CD4-positive, CD25-positive, alpha-beta regulatory T cell (primary cell): Measurements from ENCODE around the gene PCCA. TPM values are rescaled to one million over a fixed set of nuclear protein-coding genes. Genes with fewer than 3 reads are reported as not detected.
"Not testable (repeated sequence)": the region's sequence is repeated elsewhere in the genome, so short reads cannot be mapped to it uniquely, and the experiment has no call there.

Source experiments
- ATAC-seq, 2 donors: fragments of 150-1000 bp; cut with Tn5 transposase; one replicate each; pipeline ENCODE4 v1.10.0; 2021; ENCODE audit warnings: low read depth in 2 of 2, moderate number of reproducible peaks in 2 of 2, moderate library complexity in 1 of 2
- DNase-seq, 3 donors: peaks; one replicate each; pipeline versions ENCODE4 v3.0.0 to v3.0.0-alpha.2; 2012 to 2022; ENCODE audit warnings: mixed read lengths in 1 of 3
- H3K27ac ChIP-seq: one replicate; pipeline ENCODE4 v1.7.0; 2013; ENCODE audit warnings: mild to moderate bottlenecking, low read length; ENCODE audit not compliant: insufficient read depth, poor library complexity, severe bottlenecking
- H3K27me3 ChIP-seq: one replicate; pipeline ENCODE4 v1.7.0; 2013; ENCODE audit warnings: low read length; ENCODE audit not compliant: control insufficient read depth, insufficient read depth
- H3K36me3 ChIP-seq: one replicate; pipeline ENCODE4 v1.7.0; 2013; ENCODE audit warnings: mild to moderate bottlenecking, low read length, moderate library complexity; ENCODE audit not compliant: control insufficient read depth, insufficient read depth
- H3K4me1 ChIP-seq: 2 replicates; pipeline ENCODE4 v1.7.0; 2013; ENCODE audit warnings: mild to moderate bottlenecking, low read length; ENCODE audit not compliant: insufficient read depth, control insufficient read depth, poor library complexity, severe bottlenecking
- H3K4me3 ChIP-seq: one replicate; pipeline ENCODE4 v1.7.0; 2013; ENCODE audit warnings: low read depth, mild to moderate bottlenecking, low read length, moderate library complexity
- H3K9me3 ChIP-seq, 2 experiments: 1 replicate in 1 of 2; 2 replicates in 1 of 2; pipeline ENCODE4 v1.7.0; 2013; ENCODE audit warnings: low read length in 2 of 2, mild to moderate bottlenecking in 1 of 2, moderate library complexity in 1 of 2; ENCODE audit not compliant: control insufficient read depth in 2 of 2
- H3K27ac Mint-ChIP-seq, 3 donors: one replicate each; pipeline ENCODE4 v1.8.0; 2020 to 2022; ENCODE audit warnings: mild to moderate bottlenecking in 3 of 3, mixed read lengths in 3 of 3, moderate library complexity in 2 of 3
- H3K27me3 Mint-ChIP-seq: one replicate; pipeline ENCODE4 v1.8.0; 2022; ENCODE audit warnings: mild to moderate bottlenecking, mixed read lengths
- H3K36me3 Mint-ChIP-seq: one replicate; pipeline ENCODE4 v1.8.0; 2020; ENCODE audit warnings: mixed read lengths
- H3K4me1 Mint-ChIP-seq, 4 donors: one replicate each; pipeline ENCODE4 v1.8.0; 2020 to 2022; ENCODE audit warnings: mixed read lengths in 4 of 4, mild to moderate bottlenecking in 1 of 4
- H3K4me3 Mint-ChIP-seq, 4 donors: one replicate each; pipeline ENCODE4 v1.8.0; 2020 to 2022; ENCODE audit warnings: mild to moderate bottlenecking in 4 of 4, mixed read lengths in 4 of 4, moderate library complexity in 3 of 4
- H3K9me3 Mint-ChIP-seq, 7 donors: one replicate each; pipeline ENCODE4 v1.8.0; 2020 to 2022; ENCODE audit warnings: mixed read lengths in 7 of 7, mild to moderate bottlenecking in 3 of 7, moderate library complexity in 2 of 7
- polyA plus RNA-seq, 4 donors: library from polyadenylated mRNA; unstranded; fragments of 300-500 nt; fragmentation: Illumina TruSeq; gene quantifications; one replicate each; pipeline ENCODE4 v1.2.3, GENCODE V29; 2021
- total RNA-seq: library from RNA; stranded (reverse); gene quantifications from one replicate; pipeline ENCODE4 v1.2.3, GENCODE V29; 2022

PCCA gene
- total and polyA plus RNA-seq, 5 donors from 2014 or later, result 8.0 to 14.8 (median 10.4) TPM

- H3K4me1 ChIP-seq, result peaks cover 10% of the 10 kb centered on the region
- no peaks in the 10 kb centered on the region for H3K9me3 ChIP-seq
- H3K9me3 Mint-ChIP-seq, result no peaks in the 10 kb centered on the region
- no peak overlapping the region for H3K27ac Mint-ChIP-seq
- H3K4me1 Mint-ChIP-seq, result peaks cover 4 to 16% (median 10%) of the 10 kb centered on the region in 4 donors
- H3K36me3 ChIP-seq, result no peaks in the 10 kb centered on the region
- no peak for ATAC-seq
- H3K4me3 Mint-ChIP-seq, result no peak overlapping the region
- H3K27me3 Mint-ChIP-seq, result no peaks in the 10 kb centered on the region
- peaks cover 7% of the 10 kb centered on the region for H3K36me3 Mint-ChIP-seq
- H3K27ac ChIP-seq, result no peak overlapping the region
- no peaks in the 10 kb centered on the region for H3K27me3 ChIP-seq
- DNase-seq, result no peak
- H3K4me3 ChIP-seq, result no peak overlapping the region
Measured at GRCh38 chr13:100523411-100523810, 434.5 kb downstream of the PCCA start.

- DNase-seq (no peak), ATAC-seq (no peak)
- H3K4me1 ChIP-seq, result peaks cover 10% of the 10 kb centered on the region
- no peaks in the 10 kb centered on the region for H3K27me3 ChIP-seq
- H3K27ac ChIP-seq, result no peak overlapping the region
- H3K4me3 ChIP-seq, result no peak overlapping the region
- H3K9me3 ChIP-seq, result no peaks in the 10 kb centered on the region
- Mint-ChIP-seq H3K4me1 (peaks cover 4 to 15% (median 8%) of the 10 kb centered on the region in 4 donors), H3K27ac (no peak overlapping the region), H3K9me3 (no peaks in the 10 kb centered on the region), H3K27me3 (no peaks in the 10 kb centered on the region), H3K4me3 (no peak overlapping the region), H3K36me3 (peaks cover 11% of the 10 kb centered on the region)
- H3K36me3 ChIP-seq, result no peaks in the 10 kb centered on the region
Measured at GRCh38 chr13:100523981-100524386, 435.1 kb downstream of the PCCA start.

GRCh38 chr13:100524688-100525087 lies 435.8 kb downstream of the PCCA start:
- H3K9me3 Mint-ChIP-seq, DNase-seq, H3K27me3 Mint-ChIP-seq, H3K27ac ChIP-seq, ATAC-seq, H3K4me1 ChIP-seq, H3K27me3 ChIP-seq, H3K4me3 ChIP-seq, H3K4me3 Mint-ChIP-seq, H3K36me3 ChIP-seq, H3K9me3 ChIP-seq: not testable (repeated sequence)
- Mint-ChIP-seq H3K36me3 (peaks cover 14% of the 10 kb centered on the region), H3K4me1 (peaks cover 4 to 15% (median 8%) of the 10 kb centered on the region in 4 donors), H3K27ac (peak overlapping the region in 2 of 3 donors; percentile 25 to 29)

GRCh38 chr13:100525453-100526317 lies 436.8 kb downstream of the PCCA start:
- H3K36me3 Mint-ChIP-seq, result peaks cover 14% of the 10 kb centered on the region
- no peak for ATAC-seq

GRCh38 chr13:100526318-100527000 lies 437.6 kb downstream of the PCCA start:
- DNase-seq, result no peak

More at GRCh38 chr13:100525453-100526317, 436.8 kb downstream of the PCCA start:
- H3K9me3 ChIP-seq, result no peaks in the 10 kb centered on the region
- H3K27me3 Mint-ChIP-seq, result no peaks in the 10 kb centered on the region
- no peaks in the 10 kb centered on the region for H3K36me3 ChIP-seq
- peaks cover 10% of the 10 kb centered on the region for H3K4me1 ChIP-seq
- no peaks in the 10 kb centered on the region for H3K27me3 ChIP-seq
- no peaks in the 10 kb centered on the region for H3K9me3 Mint-ChIP-seq
- H3K4me1 Mint-ChIP-seq, result peaks cover 4 to 15% (median 8%) of the 10 kb centered on the region in 4 donors
- no peak for DNase-seq
- no peak overlapping the region for H3K4me3 ChIP-seq
- no peak overlapping the region for H3K27ac ChIP-seq
- peak overlapping the region in 1 of 3 donors; percentile 6 for H3K27ac Mint-ChIP-seq
- H3K4me3 Mint-ChIP-seq, result no peak overlapping the region

GRCh38 chr13:100527644-100528043 lies 438.8 kb downstream of the PCCA start:
- Mint-ChIP-seq H3K27me3 (no peaks in the 10 kb centered on the region), H3K9me3 (no peaks in the 10 kb centered on the region), H3K36me3 (peaks cover 21% of the 10 kb centered on the region), H3K4me1 (peaks cover 0 to 5% (median 1%) of the 10 kb centered on the region in 4 donors), H3K4me3 (no peak overlapping the region), H3K27ac (no peak overlapping the region)
- DNase-seq, result no peak
- no peaks in the 10 kb centered on the region for H3K36me3 ChIP-seq
- H3K27ac ChIP-seq, result no peak overlapping the region
- ATAC-seq, result no peak
- H3K27me3 ChIP-seq, result no peaks in the 10 kb centered on the region
- H3K4me3 ChIP-seq, result no peak overlapping the region
- no peaks in the 10 kb centered on the region for H3K4me1 ChIP-seq
- H3K9me3 ChIP-seq, result no peaks in the 10 kb centered on the region

More at GRCh38 chr13:100526318-100527000, 437.6 kb downstream of the PCCA start:
- peaks cover 4% of the 10 kb centered on the region for H3K4me1 ChIP-seq
- H3K9me3 ChIP-seq, result no peaks in the 10 kb centered on the region
- no peak overlapping the region for H3K4me3 ChIP-seq
- Mint-ChIP-seq H3K9me3 (no peaks in the 10 kb centered on the region), H3K27me3 (no peaks in the 10 kb centered on the region), H3K36me3 (peaks cover 17% of the 10 kb centered on the region), H3K4me3 (no peak overlapping the region), H3K4me1 (peaks cover 2 to 13% (median 5%) of the 10 kb centered on the region in 4 donors), H3K27ac (no peak overlapping the region)
- no peaks in the 10 kb centered on the region for H3K27me3 ChIP-seq
- no peaks in the 10 kb centered on the region for H3K36me3 ChIP-seq
- no peak overlapping the region for H3K27ac ChIP-seq
- no peak for ATAC-seq

GRCh38 chr13:100528353-100528752 lies 439.5 kb downstream of the PCCA start:
- no peak for ATAC-seq

More at GRCh38 chr13:100528353-100528752, 439.5 kb downstream of the PCCA start:
- no peak overlapping the region for H3K4me3 Mint-ChIP-seq
- no peaks in the 10 kb centered on the region for H3K9me3 Mint-ChIP-seq
- Histone ChIP-seq H3K4me1 (no peaks in the 10 kb centered on the region), H3K36me3 (no peaks in the 10 kb centered on the region), H3K27me3 (no peaks in the 10 kb centered on the region), H3K9me3 (no peaks in the 10 kb centered on the region), H3K4me3 (no peak overlapping the region), H3K27ac (no peak overlapping the region)
- H3K27me3 Mint-ChIP-seq, result no peaks in the 10 kb centered on the region
- H3K36me3 Mint-ChIP-seq, result peaks cover 21% of the 10 kb centered on the region
- no peak for DNase-seq
- peak overlapping the region in 1 of 3 donors; percentile 57 for H3K27ac Mint-ChIP-seq
- no peaks in the 10 kb centered on the region for H3K4me1 Mint-ChIP-seq
